Stimulated activated CD8-positive, alpha-beta memory T cell treated with anti-CD3 and anti-CD28 coated beads, Interleukin-4, amount 100 ng/mL, for 24 hours (primary cell): ENCODE data around the gene METTL27.
"Not testable (repeated sequence)": the region's sequence is repeated elsewhere in the genome, so short reads cannot be mapped to it uniquely, and the experiment has no call there.

Experiments used
- DNase-seq: peaks from one replicate; pipeline ENCODE4 v3.0.0-alpha.2; 2020; ENCODE audit warnings: low read depth

METTL27 gene

DNA sequence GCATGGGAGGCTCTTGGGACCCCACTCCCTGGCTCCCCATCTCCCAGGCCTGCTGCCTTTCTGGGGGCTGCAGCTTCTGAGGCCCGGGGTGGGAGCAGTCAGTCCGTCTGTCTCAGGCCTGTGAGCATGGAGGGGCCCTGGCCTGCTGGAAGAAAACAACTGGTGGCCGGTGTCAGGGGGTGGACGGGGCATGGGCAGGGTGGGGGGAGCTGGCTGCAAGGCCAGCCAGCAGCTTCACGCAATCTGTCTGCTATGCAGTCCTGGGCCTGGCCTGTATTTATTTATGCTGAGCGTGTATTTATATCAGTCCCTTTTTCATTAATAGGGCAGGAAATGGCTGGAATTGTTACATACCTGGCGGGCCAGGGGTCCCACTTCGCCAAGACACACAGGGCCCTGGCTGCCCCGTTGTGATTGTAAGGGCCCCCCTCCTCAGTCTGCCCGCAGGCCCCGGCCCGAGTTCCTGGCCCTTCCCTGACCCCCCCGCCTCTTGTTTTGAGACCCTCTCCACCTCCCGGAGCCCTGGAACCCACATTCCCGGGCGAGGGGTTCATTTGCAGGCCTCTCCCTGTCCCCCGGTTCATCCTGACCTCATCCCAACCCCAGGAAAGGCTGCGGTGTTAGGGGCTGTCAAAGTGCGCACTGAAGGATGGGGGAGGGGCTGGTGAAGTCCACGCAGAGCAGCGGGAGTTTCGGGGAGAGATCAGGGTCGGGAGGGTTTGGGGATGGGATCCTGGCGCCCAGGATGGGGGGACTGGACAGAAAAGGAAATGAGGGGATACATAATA is 26.9 kb upstream of the METTL27 start:
- no peak for DNase-seq

DNA sequence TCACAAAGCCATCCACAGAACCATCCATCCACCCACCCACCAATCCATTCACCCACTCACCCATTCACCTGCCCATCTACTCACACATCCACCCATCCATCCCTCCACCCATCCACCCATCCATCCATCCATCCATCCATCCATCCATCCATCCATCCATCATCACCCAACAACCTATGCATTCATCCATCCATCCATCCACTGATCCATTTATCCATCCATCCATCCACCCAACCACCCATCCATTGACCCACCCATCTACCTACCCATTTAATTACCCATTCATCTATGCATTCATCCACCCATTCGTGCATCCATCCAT is 24.1 kb upstream of the METTL27 start:
- no peak for DNase-seq

DNA sequence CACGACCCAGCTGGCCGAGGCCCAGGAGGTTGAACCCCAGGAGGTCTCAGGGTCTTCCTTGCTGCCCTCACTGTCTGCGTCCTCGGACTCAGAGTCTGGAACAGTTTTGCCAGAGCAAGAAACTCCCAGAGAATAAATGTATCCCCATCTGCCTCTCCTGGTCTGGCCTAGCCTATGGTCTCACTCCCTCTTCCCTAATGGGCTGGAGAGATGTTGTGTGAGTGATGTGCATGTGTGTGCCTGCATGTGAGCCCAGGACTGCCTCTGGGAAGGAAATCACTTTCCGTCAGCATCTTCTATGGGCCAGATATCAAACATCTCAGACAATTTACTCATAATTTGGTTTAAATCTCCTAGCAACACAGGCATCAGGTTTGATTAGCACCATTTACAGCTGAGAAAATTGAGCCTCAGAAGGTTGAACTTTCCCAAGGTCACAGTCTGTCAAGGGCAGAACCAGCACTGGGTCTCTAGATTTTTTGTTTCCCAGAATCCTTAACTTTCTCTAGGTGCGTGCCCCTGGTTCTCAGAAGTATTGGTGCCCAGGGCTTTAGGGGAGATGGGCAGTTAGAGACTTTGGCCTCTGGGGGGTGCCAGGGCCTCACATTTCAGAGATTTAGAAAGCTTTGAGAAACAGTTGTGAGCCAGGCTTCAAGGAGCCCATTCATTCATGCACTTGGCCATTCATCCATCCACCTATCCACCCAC is 23.6 kb upstream of the METTL27 start:
- DNase-seq, result no peak

DNA sequence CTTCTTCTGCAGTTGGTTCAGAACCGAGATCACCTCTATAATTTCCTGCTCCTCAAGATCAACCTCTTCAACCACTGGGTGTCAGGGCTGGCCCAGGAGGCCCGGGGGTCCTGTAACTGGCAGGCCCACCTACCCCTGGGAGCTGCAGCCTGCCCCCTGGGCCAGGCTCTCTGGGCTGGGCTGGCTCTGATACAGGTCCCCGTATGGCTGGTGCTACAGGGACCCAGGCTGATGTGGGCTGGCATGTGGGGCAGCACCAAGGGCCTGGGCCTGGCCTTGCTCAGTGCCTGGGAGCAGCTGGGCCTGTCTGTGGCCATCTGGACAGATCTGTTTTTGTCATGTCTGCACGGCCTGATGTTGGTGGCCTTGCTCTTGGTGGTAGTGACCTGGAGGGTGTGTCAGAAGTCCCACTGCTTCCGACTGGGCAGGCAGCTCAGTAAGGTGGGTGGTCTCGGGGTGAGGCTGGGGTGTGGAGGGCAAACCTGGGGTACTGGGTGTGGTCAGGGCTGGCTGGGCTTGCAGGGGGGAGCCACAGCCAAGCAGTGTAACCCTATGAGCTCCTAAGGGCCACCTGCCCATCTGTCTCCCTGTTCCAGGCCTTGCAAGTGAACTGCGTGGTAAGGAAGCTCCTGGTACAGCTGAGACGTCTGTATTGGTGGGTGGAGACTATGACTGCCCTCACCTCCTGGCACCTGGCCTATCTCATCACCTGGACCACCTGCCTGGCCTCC is 22.8 kb upstream of the METTL27 start:
- no peak for DNase-seq

DNA sequence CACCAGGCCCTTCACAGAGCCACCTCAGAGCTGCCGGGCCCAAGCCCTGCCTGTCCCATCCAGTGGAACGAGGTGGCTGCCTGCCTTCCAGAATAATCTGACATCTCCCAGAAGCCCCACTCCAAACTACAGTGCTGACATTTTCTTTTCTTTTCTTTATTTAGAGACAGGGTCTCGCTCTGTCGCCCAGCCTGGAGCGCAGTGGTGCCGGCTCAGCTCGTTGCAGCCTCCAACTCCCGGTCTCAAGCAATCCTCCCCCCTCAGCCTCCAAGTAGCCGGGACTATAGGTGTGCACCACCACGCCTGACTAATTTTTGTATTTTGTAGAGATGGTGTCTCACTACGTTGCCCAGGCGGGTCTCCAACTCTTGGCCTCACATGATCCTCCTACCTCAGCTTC is 19.0 kb upstream of the METTL27 start:
- no peak for DNase-seq

DNA sequence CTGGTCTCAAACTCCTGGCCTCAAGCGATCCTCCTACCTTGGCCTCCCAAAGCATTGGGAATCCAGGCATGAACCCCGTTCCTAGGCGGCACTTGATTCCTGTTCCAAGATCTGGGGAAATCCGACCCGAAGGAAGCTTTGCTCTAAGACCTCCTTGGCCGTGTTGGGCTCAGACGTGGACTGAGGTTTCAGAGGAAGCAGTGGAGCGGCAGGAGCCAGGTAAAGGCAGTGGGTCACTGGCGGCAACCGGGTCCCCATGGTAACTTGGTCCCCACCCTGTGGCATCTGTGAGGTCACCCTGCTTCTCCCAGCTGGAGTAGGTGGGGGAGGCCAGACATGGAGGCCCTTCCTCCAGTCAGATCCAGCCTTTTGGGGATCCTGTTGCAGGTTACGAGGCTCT is 18.5 kb upstream of the METTL27 start, which contains the start of gene TMEM270:
TSS of gene TMEM270 (plus strand) at position 301 of the 400 bp plus-strand sequence. CDS start at position 337, 36 bp downstream.
- no peak for DNase-seq

DNA sequence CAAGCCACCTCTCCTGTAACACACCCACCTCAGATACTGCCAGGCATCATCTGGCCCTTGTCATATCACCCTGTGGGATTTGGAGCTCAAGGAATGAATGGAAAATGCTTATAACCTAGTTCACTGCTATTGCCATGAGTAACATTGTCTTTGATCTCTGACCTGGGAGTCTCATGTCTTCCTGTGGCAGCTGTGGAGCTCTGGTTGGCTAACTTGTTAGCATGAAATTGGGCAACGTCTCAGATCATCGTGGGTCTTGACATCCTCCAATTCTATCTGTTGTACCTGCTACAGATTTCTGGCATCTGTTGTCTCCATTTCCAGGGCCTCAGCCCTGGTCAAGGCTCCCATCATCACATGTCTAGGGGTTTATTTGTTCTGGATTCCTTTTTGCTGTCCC is 16.5 kb upstream of the METTL27 start:
- DNase-seq, result no peak

DNA sequence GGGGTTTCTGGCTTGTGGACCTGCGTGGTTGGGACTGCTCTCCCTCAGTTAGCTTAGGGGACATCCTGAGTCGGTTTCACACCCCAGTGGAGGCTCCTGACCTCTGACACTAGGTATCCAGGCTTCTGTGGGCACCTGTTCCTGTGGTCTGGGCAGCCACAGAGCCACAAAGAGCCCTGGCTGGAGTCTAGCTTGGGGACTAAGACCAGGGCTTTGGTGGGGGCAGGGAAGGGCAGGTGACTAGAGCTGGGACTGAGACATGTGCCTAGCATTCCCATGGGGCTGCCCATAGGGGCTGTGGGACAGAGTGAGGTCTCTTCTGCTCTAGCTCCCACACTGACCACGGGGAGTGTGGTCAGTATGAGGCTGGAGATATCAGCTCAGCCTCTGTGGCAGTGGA is 14.6 kb upstream of the METTL27 start:
- DNase-seq, result no peak

DNA sequence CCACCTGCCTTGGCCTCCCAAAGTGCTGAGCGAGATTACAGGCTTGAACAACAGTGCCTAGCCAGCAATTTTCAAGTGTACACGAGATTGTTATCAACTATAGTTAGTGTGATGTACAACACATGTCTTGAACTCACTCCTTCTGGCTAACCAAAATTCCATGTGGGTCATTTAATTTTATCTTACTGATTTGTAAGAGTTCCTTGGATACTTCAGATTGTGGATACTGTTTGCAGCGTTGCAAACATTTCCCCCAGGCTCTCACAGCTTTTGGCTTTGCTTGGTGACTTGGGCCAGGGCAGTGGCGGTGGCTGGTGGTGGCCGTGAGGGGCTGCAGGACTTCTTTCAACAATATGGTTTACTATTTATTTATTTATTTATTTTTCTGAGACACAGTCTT is 10.2 kb upstream of the METTL27 start:
- DNase-seq, result no peak

DNA sequence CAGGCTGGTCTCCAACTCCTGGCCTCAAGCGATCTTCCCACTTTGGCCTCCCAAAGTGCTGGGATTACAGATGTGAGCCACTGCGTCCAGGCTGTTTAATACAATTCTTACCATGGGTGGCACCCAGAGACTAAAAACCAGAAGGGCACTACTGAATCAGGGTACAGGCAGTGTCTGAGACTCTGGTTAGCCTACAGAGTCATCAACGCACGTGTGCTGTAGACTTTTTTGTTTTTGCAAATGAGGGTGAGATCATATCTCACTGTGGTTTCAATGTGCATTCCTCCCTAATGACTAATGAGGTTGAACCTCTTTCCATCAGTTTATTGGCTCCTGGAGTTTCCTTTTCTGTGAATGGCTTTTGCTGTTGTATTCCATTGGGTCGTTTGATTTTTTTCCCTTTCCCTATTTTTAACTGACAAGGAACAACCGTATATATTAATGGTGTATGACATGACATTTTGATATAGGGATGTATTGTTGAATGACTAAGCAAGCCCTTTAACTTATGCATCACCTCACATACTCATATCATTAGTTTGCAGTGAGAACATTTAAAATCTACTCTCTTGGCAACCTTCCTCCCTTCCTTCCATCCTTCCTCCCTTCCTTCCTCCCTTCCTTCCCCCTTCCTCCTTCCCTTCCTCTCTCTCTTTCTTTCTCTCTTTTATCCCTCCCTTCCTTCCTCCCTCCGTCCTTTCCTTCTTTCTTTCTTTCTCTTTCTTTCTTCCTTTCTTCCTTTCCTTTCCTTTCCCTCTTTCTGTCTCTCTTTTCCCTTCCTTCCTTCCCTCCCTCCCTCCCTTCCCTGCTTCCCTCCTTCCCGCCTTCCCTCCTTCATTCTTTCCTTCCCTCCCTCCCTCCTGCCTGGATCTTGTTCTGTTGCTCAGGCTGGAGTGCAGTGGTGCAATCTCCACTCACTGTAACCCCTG is 9.4 kb upstream of the METTL27 start:
- DNase-seq, result no peak

DNA sequence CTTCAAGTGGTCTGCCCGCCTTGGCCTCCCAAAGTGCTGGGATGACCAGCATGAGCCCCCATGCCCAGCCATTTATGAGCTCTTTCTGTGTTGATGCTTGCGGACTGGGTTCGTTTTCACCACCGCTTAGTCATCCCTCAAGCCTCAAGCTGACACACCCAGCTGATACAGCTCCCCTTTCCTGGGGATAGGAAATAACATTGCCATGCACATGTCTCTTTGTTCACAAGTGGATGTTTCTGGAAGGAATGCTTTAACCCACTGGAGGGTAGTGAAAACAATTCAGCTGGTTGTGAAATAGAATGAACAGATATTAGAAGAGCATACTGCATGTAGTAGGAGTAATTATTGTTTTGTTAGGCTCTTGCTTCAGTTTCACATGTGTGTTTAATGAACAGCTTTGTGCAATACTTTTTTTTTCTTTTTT is 8.5 kb upstream of the METTL27 start:
- DNase-seq, result no peak

DNA sequence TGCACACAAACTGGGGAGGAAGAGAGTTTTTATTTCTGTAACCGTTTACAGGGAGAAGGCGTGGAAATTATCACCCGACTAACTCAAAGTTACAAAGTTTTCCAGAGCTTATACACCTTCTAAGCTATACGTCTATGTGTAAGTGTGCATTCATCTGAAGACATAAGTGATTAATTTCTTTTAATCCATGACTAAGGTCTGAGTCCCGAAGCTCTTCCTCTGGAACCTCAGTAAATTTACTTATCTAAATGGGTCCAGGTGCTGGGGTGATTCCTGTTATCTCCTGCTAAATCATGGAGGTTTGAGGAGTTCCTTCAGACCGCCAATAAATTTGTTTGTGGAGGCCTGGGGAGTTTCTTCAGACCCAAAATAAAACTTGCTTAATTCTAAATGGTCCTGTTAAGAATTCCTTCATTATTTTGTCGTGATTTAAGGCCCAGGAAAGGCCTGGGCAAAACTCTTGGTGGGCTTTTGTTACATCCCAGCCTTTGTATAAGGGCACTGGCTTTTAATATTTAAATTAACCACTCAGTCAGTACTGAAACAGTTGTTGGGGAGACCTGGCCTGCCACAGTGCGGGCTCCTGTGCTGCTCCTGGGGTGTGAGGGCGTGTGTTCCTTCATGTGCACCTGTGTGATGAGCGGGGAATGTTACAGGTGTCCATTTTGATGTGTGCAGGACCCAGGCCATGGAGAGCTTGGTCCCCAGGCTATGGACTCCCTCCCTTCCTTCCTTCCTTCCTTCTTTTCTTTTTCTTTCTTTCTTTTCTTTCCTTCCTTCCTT is 5.8 kb upstream of the METTL27 start:
- DNase-seq, result no peak

DNA sequence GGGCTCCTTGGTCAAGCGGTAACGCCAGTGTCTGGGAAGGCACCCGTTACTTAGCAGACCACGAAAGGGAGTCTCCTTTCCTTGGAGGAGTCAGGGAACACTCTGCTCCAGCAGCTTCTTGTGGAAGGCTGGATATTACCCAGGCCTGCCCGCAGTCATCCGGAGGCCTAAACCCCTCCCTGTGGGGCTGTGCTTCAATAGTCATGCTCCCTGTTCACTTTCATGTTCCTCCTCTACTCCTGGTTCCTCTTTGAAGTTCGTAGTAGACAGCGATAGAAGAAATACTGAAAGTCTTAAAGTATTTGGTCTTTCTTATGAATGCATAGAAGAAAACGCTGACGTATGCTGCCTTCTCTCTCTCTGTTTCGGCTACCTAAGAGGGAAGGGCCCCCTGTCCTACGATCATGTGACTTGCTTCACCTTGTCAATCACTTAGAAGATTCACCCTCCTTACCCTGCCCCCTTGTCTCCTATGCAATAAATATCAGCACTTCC is 3.4 kb upstream of the METTL27 start:
- DNase-seq, result not testable (repeated sequence)

DNA sequence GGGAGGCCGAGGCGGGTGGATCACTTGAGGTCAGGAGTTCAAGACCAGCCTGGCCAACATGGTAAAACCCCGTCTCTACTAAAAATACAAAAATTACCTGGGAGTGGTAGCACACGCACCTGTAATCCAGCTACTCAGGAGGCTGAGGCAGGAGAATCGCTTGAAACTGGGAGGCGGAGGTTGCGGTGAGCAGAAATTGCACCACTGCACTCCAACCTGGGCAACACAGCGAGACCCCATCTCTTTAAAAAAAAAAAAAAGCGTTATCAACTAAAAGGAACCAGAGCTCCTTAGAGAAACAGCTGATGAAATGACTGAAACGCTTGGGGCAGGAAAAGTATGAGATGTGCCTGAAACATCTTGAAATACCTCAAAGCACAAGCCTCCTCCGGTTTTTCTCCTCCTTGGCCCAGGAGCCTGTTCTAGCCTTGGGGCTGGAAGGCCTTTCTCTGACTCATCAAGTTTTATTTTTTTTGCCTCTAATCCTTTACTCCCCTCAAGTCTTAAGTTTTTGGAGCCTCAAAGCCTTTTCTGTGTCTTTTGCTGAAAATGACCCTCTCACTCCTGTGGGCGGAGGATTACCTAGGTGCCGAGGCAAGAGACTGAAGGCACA is 2.6 kb upstream of the METTL27 start:
- DNase-seq, result no peak

DNA sequence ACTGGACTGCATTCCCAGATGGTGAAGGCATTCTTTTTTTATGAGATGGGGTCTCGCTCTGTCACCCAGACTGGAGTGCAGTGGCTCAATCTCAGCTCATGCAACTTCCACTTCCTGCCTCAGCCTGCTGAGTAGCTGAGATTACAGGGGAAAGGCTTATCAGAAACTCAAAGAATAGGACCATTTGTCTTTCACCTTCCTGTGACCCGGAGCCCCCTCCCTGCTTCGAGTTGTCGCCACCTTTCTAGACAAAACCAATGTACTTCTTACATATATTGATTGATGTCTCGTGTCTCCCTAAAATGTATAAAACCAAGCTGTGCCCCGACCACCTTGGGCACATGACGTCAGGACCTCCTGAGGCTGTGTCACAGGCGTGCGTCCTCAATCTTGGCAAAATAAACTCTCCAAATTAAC is 1.8 kb upstream of the METTL27 start:
- DNase-seq, result no peak

DNA sequence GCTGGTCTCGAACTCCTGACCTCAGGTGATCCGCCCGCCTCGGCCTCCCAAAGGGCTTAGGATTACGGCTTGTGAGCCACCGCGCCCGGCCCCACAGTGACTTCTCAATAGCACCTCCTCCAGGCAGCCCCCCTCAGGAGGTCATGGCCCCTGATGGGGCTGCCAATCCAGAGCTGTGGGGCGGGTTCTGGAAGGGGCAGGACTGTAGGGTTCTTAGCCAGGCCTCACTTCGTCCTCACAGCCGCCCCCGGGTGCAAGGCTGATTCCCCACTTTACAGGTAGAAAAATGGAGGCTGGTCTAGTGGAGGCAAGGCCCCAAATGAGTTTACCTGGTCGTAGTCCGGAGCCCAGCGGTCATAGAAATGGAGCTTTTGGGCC is 638 bp downstream of the METTL27 start:
- DNase-seq, result no peak

DNA sequence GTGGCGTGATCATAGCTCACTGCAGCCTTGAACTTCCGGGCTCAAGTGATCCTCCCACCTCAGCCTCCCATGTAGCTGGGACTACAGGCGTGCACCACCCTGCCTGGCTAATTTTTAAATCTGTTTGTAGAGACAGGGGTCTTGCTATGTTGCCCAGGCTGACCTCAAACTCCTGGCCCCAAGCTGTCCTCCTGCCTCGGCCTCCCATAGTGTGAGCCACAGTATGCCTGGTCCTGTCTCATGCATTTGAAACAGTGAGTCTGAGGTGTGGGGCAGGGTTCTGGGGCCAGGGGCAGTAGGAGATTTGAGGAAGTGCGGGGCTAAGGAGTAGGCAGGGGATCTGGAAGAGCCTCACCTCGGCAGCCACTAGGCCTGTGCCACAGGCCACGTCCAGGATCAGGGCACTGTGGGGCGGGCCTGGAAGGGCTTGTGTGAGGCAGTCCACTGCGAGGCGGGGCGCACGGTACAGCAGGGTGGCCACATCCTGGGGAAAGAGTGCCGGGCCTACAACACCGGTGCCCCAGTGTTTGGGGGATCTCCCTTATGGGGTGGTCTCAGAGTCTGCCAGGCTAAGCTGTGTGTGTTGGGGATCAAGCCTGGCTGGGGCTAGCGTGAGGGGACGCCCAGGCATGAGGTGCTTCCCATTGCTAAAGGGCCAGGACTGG is 1.5 kb downstream of the METTL27 start:
- DNase-seq, result no peak

DNA sequence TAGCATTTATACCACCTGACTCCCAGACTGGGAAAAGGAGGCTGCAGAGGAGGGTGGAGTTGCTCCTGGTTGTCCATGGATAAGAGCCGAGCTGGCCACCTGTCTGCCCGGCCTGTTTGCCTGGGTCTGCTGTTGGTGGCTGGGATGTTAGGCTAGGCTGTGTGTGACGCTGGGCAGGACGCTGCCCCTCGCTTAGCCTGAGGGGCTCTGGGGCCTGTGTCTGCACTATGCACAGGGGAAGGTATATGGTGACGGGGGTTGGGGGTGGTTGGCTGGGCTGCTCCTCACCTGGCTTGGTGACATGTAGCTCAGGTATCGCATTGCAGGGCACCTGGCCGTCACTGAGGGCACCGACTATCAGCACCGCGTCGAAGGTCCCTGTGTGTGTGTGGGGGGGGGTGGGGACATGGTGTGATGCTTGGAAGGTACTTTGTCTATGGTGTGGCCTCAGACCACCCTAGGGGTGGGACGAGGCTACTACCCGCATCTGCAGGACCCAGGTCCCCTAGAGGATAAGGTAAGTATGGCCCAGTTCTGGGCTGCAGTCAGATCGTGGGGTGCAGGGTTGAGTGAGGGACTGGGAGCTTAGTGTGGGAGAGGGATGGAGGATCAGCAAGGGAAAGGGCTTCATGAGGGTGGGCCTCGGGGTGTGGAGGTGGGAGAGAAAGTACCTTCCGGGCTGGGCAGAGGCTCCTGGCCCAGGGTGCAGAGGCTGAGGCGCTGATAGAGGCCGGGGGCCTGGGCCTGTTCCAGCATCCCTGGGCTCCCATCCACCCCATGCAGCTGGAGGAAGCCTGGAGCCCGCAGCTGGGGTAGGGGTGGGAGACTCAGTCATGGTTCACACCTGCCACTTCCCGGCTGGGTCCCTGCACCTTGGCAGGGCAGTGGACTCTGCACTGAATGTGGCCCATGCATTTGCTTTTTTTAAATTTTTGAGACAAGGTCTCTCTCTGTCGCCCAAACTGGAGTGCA is 2.3 kb downstream of the METTL27 start:
- DNase-seq, result no peak

DNA sequence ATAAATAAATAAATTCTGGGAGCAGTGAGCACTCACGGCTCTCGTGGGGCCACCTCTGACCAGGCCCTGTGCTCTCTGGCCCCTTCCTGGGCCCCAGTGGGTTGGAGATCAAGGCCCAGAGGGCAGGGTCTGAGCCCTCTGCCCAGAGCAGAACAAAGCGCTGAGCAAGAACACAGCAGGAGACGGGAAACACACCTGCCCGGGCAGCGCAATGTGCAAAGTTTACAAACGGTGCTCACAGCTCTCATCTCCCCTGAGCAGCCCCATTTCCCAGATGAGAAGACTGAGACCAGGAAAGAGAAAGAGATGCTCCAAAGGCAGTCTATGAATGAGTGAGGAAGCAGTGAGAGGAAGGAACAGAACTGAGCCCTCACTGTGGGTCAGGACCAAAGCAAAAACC is 3.0 kb downstream of the METTL27 start:
- DNase-seq, result no peak
